GM23338 (cell line): ENCODE measurements around the gene B4GALT6. TPM values are rescaled to one million over a fixed set of nuclear protein-coding genes. Genes with fewer than 3 reads are reported as not detected.

Experiments used
- CREB1 ChIP-seq: fragments of 250-450 bp; sonication (Bioruptor Pico); IDR thresholded peaks from 2 replicates; pipeline ENCODE4 v1.5.0; 2020; ENCODE audit warnings: low read depth, mild to moderate bottlenecking, moderate library complexity
- ETS1 ChIP-seq: IDR thresholded peaks from 2 replicates; pipeline ENCODE4 v1.6.1; 2016; ENCODE audit warnings: antibody characterized with exemption
- EZH2 ChIP-seq: fragments of 200-600 bp; sonication (generic); IDR thresholded peaks from one replicate; pipeline ENCODE4 v1.8.0; 2017; ENCODE audit warnings: antibody characterized with exemption, mild to moderate bottlenecking, low read depth; ENCODE audit not compliant: unreplicated experiment
- JUNB ChIP-seq: IDR thresholded peaks from one replicate; pipeline ENCODE4 v1.6.1; 2016; ENCODE audit warnings: antibody characterized with exemption; ENCODE audit not compliant: unreplicated experiment
- REST ChIP-seq: IDR thresholded peaks from one replicate; pipeline ENCODE4 v1.6.1; 2018; ENCODE audit warnings: antibody characterized with exemption; ENCODE audit not compliant: unreplicated experiment
- ZNF114 ChIP-seq: fragments of 250-450 bp; sonication (Bioruptor Pico); IDR thresholded peaks from 2 replicates; pipeline ENCODE4 v1.5.0; 2020; ENCODE audit warnings: mild to moderate bottlenecking, moderate library complexity
- ZNF331 ChIP-seq: fragments of 250-450 bp; sonication (Bioruptor Pico); IDR thresholded peaks from 2 replicates; pipeline ENCODE4 v1.5.0; 2020; ENCODE audit warnings: low read depth, mild to moderate bottlenecking, moderate library complexity
- ZNF462 ChIP-seq: fragments of 250-450 bp; sonication (Bioruptor Pico); IDR thresholded peaks from 2 replicates; pipeline ENCODE4 v1.5.0; 2020; ENCODE audit warnings: mild to moderate bottlenecking, moderate library complexity
- polyA plus RNA-seq: library from polyadenylated mRNA; unstranded; fragments of >200 nt; fragmentation: Nextera tagmentation; extraction: Ambion mirVana; gene quantifications from 2 replicates; pipeline ENCODE4 v1.2.1, GENCODE V29; 2016
- total RNA-seq: library from RNA; depleted of rRNA; stranded (reverse); fragments of >200 nt; shearing (Covaris generic); gene quantifications from 2 replicates; pipeline ENCODE4 v1.2.3, GENCODE V29; 2014

B4GALT6 gene
- total and polyA plus RNA-seq, 2 experiments from 2014 or later, result 14.8 to 33.8 TPM

GRCh38 chr18:31618801-31619200 is 65.6 kb downstream of the B4GALT6 start (continued):
- TF ChIP-seq ZNF462 (CRISPR knock-in tag) (no peak), ZNF114 (CRISPR knock-in tag) (no peak), EZH2 (no peak), ETS1 (no peak), REST (no peak), ZNF331 (CRISPR knock-in tag) (no peak), JUNB (no peak), CREB1 (CRISPR knock-in tag) (no peak)
